Measurements from ENCODE around the gene RNF167.

RNF167 gene

GRCh38 chr17:4937553-4937952 is 2.5 kb upstream of the RNF167 start:
- no peak overlapping the region for H3K4me3 ChIP-seq (ENCODE audit: low read length)
- DNase-seq (ENCODE audit: low read depth) = no peak
- TF ChIP-seq, protein P1, sequence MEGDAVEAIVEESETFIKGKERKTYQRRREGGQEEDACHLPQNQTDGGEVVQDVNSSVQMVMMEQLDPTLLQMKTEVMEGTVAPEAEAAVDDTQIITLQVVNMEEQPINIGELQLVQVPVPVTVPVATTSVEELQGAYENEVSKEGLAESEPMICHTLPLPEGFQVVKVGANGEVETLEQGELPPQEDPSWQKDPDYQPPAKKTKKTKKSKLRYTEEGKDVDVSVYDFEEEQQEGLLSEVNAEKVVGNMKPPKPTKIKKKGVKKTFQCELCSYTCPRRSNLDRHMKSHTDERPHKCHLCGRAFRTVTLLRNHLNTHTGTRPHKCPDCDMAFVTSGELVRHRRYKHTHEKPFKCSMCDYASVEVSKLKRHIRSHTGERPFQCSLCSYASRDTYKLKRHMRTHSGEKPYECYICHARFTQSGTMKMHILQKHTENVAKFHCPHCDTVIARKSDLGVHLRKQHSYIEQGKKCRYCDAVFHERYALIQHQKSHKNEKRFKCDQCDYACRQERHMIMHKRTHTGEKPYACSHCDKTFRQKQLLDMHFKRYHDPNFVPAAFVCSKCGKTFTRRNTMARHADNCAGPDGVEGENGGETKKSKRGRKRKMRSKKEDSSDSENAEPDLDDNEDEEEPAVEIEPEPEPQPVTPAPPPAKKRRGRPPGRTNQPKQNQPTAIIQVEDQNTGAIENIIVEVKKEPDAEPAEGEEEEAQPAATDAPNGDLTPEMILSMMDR (conservative IDR thresholded peaks at IDR 0.05; ENCODE audit: low read depth, low read length) = no peak

- no peak for DNase-seq (ENCODE audit: low read depth)
- TF ChIP-seq, protein P1 (conservative IDR thresholded peaks at IDR 0.05; ENCODE audit: low read depth, low read length) = no peak
- H3K4me3 ChIP-seq (ENCODE audit: low read length) = no peak overlapping the region
Measured at GRCh38 chr17:4938069-4938491, 2.0 kb upstream of the RNF167 start.

- peak overlapping the region; percentile 96 for H3K4me3 ChIP-seq (ENCODE audit: low read length)
- DNase-seq (ENCODE audit: low read depth) = no peak
- TF ChIP-seq, protein P1 (conservative IDR thresholded peaks at IDR 0.05; ENCODE audit: low read depth, low read length) = no peak
Measured at GRCh38 chr17:4938688-4939545, 1.2 kb upstream of the RNF167 start.

DNA sequence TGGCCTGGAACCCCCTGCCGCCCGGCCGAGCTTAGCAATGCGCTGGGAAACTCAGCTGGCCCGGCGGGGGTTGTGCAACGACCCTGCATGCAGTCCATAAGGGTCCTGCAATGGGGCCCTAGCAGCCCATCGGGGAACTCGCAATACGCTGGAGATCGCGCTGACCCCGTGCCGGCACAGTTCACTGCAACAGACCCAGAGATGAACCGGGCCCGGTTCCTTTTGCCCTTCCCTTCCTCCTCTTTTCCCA is 597 bp upstream of the RNF167 start:
- TF ChIP-seq, protein P1 (conservative IDR thresholded peaks at IDR 0.05; ENCODE audit: low read depth, low read length) = no peak
- peak overlapping the region; percentile 96 for H3K4me3 ChIP-seq (ENCODE audit: low read length)
- DNase-seq (ENCODE audit: low read depth) = no peak

DNA sequence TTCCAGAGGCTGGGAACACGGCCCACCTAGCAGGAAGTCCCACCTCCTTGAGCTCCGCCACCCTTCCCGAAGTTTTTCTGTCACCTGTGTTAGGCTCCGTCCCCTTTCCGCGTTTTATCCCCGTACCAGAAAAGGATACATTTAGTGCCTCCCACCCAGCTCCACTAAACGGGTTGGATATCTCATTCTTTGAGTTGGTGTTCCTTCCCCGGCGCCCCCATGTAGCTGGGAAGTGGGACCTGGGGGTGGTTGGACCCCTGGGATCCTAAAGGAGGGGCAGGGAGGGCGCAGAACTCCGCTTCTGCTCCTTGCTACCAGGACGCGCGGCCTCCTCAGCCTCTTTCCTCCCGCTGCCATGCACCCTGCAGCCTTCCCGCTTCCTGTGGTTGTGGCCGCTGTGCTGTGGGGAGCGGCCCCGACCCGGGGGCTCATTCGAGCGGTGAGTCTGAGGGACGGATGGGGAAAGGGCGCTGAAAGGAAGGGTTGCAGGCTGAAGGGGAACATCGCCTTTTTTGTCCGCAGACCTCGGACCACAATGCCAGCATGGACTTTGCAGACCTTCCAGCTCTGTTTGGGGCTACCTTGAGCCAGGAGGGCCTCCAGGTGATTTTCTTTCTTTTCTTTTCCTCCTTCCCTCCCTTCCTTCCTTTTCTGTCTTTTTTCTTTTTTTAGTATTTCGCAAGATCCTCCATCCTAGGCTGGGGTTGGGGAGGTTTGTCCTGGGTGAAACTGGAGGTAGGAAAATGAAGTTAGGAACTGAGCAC is 669 bp downstream of the RNF167 start:
- H3K4me3 ChIP-seq (ENCODE audit: low read length) = peak overlapping the region; percentile 96
- DNase-seq (ENCODE audit: low read depth) = no peak
- TF ChIP-seq, protein P1 (conservative IDR thresholded peaks at IDR 0.05; ENCODE audit: low read depth, low read length) = no peak

DNA sequence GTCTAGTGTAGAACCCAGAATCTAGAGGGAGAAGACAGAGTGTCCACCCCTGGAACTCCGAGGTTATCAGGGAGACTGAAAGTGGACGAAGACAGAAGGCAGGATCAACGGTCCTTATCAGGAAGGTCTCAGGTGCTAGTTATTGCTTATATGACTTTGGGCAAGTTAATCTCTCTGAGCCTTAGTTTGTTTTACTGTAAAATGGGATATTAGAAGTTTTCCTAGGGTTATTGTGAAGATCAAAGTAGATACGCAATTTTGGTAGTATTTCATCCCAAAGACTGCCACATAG is 1.2 kb downstream of the RNF167 start:
- TF ChIP-seq, protein P1 (conservative IDR thresholded peaks at IDR 0.05; ENCODE audit: low read depth, low read length) = no peak
- no peak for DNase-seq (ENCODE audit: low read depth)
- H3K4me3 ChIP-seq (ENCODE audit: low read length) = peak overlapping the region; percentile 96

Measured in retinal pigment epithelial cell (primary cell).